ENCODE measurements around the gene CC2D1A.

The CC2D1A gene

GRCh38 chr19:13978351-13979243 is 72.6 kb downstream of the CC2D1A start:
- TF ChIP-seq, protein P1, sequence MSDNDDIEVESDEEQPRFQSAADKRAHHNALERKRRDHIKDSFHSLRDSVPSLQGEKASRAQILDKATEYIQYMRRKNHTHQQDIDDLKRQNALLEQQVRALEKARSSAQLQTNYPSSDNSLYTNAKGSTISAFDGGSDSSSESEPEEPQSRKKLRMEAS (IDR thresholded peaks at IDR 0.05) = no peak
- TF ChIP-seq FOXM1 (IDR thresholded peaks at IDR 0.05; ENCODE audit: borderline replicate concordance, low read depth) (no peak), ZBTB7A (IDR thresholded peaks at IDR 0.05; ENCODE audit: low read depth) (no peak), CEBPB (IDR thresholded peaks at IDR 0.05) (no peak), YY1 (IDR thresholded peaks at IDR 0.05; ENCODE audit: low read depth) (no peak), TEAD4 (IDR thresholded peaks at IDR 0.05) (no peak), RAD21 (IDR thresholded peaks at IDR 0.05; ENCODE audit: low read depth) (no peak), NFIC (IDR thresholded peaks at IDR 0.05) (no peak), CREB1 (IDR thresholded peaks at IDR 0.05; ENCODE audit: low read depth) (no peak), EP300 (IDR thresholded peaks at IDR 0.05; ENCODE audit: borderline replicate concordance) (no peak), REST (IDR thresholded peaks at IDR 0.05; ENCODE audit: low read depth) (no peak), TAF1 (IDR thresholded peaks at IDR 0.05; ENCODE audit: low read depth) (no peak), TCF12 (IDR thresholded peaks at IDR 0.05; ENCODE audit: low read depth) (no peak)
- TF ChIP-seq, protein P2, sequence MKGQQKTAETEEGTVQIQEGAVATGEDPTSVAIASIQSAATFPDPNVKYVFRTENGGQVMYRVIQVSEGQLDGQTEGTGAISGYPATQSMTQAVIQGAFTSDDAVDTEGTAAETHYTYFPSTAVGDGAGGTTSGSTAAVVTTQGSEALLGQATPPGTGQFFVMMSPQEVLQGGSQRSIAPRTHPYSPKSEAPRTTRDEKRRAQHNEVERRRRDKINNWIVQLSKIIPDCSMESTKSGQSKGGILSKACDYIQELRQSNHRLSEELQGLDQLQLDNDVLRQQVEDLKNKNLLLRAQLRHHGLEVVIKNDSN (IDR thresholded peaks at IDR 0.05) = no peak

- no peak for TF ChIP-seq EP300 (IDR thresholded peaks at IDR 0.05; ENCODE audit: borderline replicate concordance)
- TF ChIP-seq EGR1 (IDR thresholded peaks at IDR 0.05) = no peak
- TF ChIP-seq, protein P2 (IDR thresholded peaks at IDR 0.05) = no peak
- TF ChIP-seq TAF1 (IDR thresholded peaks at IDR 0.05; ENCODE audit: low read depth) = no peak
- no peak for TF ChIP-seq NFIC (IDR thresholded peaks at IDR 0.05)
- no peak for TF ChIP-seq FOXM1 (IDR thresholded peaks at IDR 0.05; ENCODE audit: borderline replicate concordance, low read depth)
- TF ChIP-seq, protein P1 (IDR thresholded peaks at IDR 0.05) = no peak
- TF ChIP-seq CREB1 (IDR thresholded peaks at IDR 0.05; ENCODE audit: low read depth) = no peak
- TF ChIP-seq CEBPB (IDR thresholded peaks at IDR 0.05) = no peak
- no peak for TF ChIP-seq REST (IDR thresholded peaks at IDR 0.05; ENCODE audit: low read depth)
- no peak for TF ChIP-seq RAD21 (IDR thresholded peaks at IDR 0.05; ENCODE audit: low read depth)
- no peak for TF ChIP-seq YY1 (IDR thresholded peaks at IDR 0.05; ENCODE audit: low read depth)
- TF ChIP-seq TEAD4 (IDR thresholded peaks at IDR 0.05) = no peak
- no peak for TF ChIP-seq ZBTB7A (IDR thresholded peaks at IDR 0.05; ENCODE audit: low read depth)
- no peak for TF ChIP-seq TCF12 (IDR thresholded peaks at IDR 0.05; ENCODE audit: low read depth)
These were observed 73.2 kb downstream of the CC2D1A start for GRCh38 chr19:13979244-13979615.

GRCh38 chr19:13979686-13980085 is 73.7 kb downstream of the CC2D1A start:
- no peak for TF ChIP-seq REST (IDR thresholded peaks at IDR 0.05; ENCODE audit: low read depth)

- TF ChIP-seq FOXM1 (IDR thresholded peaks at IDR 0.05; ENCODE audit: borderline replicate concordance, low read depth) (no peak), CEBPB (IDR thresholded peaks at IDR 0.05) (no peak), EGR1 (IDR thresholded peaks at IDR 0.05) (no peak), CREB1 (IDR thresholded peaks at IDR 0.05; ENCODE audit: low read depth) (no peak), NFIC (IDR thresholded peaks at IDR 0.05) (no peak)
- TF ChIP-seq, protein P1 (IDR thresholded peaks at IDR 0.05) = no peak
These were observed 74.3 kb downstream of the CC2D1A start for GRCh38 chr19:13980340-13980739.

Data from Ishikawa (cell line).